GM12801 (cell line): ENCODE measurements around the gene GATA5.

Experiments
- CTCF ChIP-seq: IDR thresholded peaks from one replicate; pipeline ENCODE4 v1.5.1; 2011; ENCODE audit warnings: control low read depth; ENCODE audit not compliant: insufficient read length; ENCODE audit errors: extremely low read depth

Gene GATA5

GRCh38 chr20:62416651-62417637 is 58.9 kb downstream of the GATA5 start:
- TF ChIP-seq CTCF, result no peak

- no peak for TF ChIP-seq CTCF
These were observed 60.3 kb downstream of the GATA5 start for GRCh38 chr20:62415354-62416111.

GRCh38 chr20:62413896-62414481 is 61.8 kb downstream of the GATA5 start:
- TF ChIP-seq CTCF, result no peak
